HepG2 (cell line): ENCODE measurements around the gene CLTCL1. TPM values are rescaled to one million over a fixed set of nuclear protein-coding genes. Genes with fewer than 3 reads are reported as not detected.

Experiments
- ARID2 ChIP-seq: sonication (generic); formaldehyde crosslinking; IDR thresholded peaks from 2 replicates; pipeline ENCODE4 v1.8.1; 2022; ENCODE audit warnings: mild to moderate bottlenecking, missing genetic modification reagents, borderline replicate concordance
- ATRX ChIP-seq: sonication (generic); formaldehyde crosslinking; IDR thresholded peaks from 2 replicates; pipeline ENCODE4 v1.4.0; 2020; ENCODE audit warnings: missing genetic modification reagents, borderline replicate concordance
- ETS1 ChIP-seq: sonication (generic); formaldehyde crosslinking; IDR thresholded peaks from 2 replicates; pipeline ENCODE4 v1.4.0; 2020; ENCODE audit warnings: missing genetic modification reagents
- ETV5 ChIP-seq: IDR thresholded peaks from 2 replicates; pipeline ENCODE4 v1.6.1; 2018; ENCODE audit warnings: missing biosample characterization, missing genetic modification reagents, inconsistent platforms, borderline replicate concordance
- GABPA ChIP-seq, 2 experiments: IDR thresholded peaks; 2 replicates each; pipeline ENCODE4 v1.6.1; 2011 to 2016; ENCODE audit warnings: low read depth in 2 of 2, low read length in 1 of 2, missing biosample characterization in 1 of 2, missing genetic modification characterization in 1 of 2
- GABPB1 ChIP-seq: IDR thresholded peaks from 2 replicates; pipeline ENCODE4 v1.6.1; 2016; ENCODE audit warnings: mild to moderate bottlenecking, missing genetic modification reagents, moderate library complexity, missing compliant biosample characterization
- HHEX ChIP-seq: IDR thresholded peaks from 2 replicates; pipeline ENCODE4 v1.6.1; 2016; ENCODE audit warnings: control low read depth
- HNRNPLL ChIP-seq: fragments of 200-400 bp; formaldehyde crosslinking; IDR thresholded peaks from 2 replicates; pipeline ENCODE4 v1.6.1; 2017; ENCODE audit warnings: mild to moderate bottlenecking, low read depth, low read length; ENCODE audit not compliant: poor library complexity, severe bottlenecking
- IRF2 ChIP-seq: IDR thresholded peaks from 2 replicates; pipeline ENCODE4 v1.6.1; 2018; ENCODE audit warnings: missing genetic modification reagents, missing compliant biosample characterization
- IRX3 ChIP-seq: sonication (generic); formaldehyde crosslinking; IDR thresholded peaks from 2 replicates; pipeline ENCODE4 v1.8.1; 2023; ENCODE audit warnings: mild to moderate bottlenecking, low read depth, missing genetic modification reagents, borderline replicate concordance
- MTA1 ChIP-seq: sonication (generic); formaldehyde crosslinking; IDR thresholded peaks from 2 replicates; pipeline ENCODE4 v1.4.0; 2020; ENCODE audit warnings: missing genetic modification reagents, mild to moderate bottlenecking, borderline replicate concordance
- MXD3 ChIP-seq: IDR thresholded peaks from 2 replicates; pipeline ENCODE4 v1.6.1; 2016; ENCODE audit warnings: mild to moderate bottlenecking, missing biosample characterization, missing genetic modification reagents
- NCOR1 ChIP-seq: fragments of 200-600 bp; sonication (generic); IDR thresholded peaks from 2 replicates; pipeline ENCODE4 v1.7.0; 2017; ENCODE audit warnings: antibody characterized with exemption, low read length, borderline replicate concordance
- NFATC3 ChIP-seq: sonication (generic); formaldehyde crosslinking; IDR thresholded peaks from 2 replicates; pipeline ENCODE4 v1.5.1; 2020; ENCODE audit warnings: mild to moderate bottlenecking, missing genetic modification reagents
- NFYC ChIP-seq: IDR thresholded peaks from 2 replicates; pipeline ENCODE4 v1.6.1; 2016; ENCODE audit warnings: missing genetic modification reagents, missing compliant biosample characterization
- RARG ChIP-seq: sonication (generic); formaldehyde crosslinking; IDR thresholded peaks from 2 replicates; pipeline ENCODE4 v1.4.0; 2020; ENCODE audit warnings: low read depth, mild to moderate bottlenecking, missing genetic modification reagents
- RXRB ChIP-seq: IDR thresholded peaks from 2 replicates; pipeline ENCODE4 v1.6.1; 2016; ENCODE audit warnings: borderline replicate concordance, missing genetic modification reagents, missing compliant biosample characterization
- SAP130 ChIP-seq: IDR thresholded peaks from 2 replicates; pipeline ENCODE4 v1.6.1; 2016; ENCODE audit warnings: low read depth
- TBX3 ChIP-seq: fragments of 450-650 bp; IDR thresholded peaks from 2 replicates; pipeline ENCODE4 v1.6.1; 2017; ENCODE audit warnings: antibody characterized with exemption, mild to moderate bottlenecking, inconsistent platforms, borderline replicate concordance
- TCF7 ChIP-seq: sonication (generic); IDR thresholded peaks from 2 replicates; pipeline ENCODE4 v1.6.1; 2016; ENCODE audit warnings: antibody characterized with exemption, low read depth
- ZNF234 ChIP-seq: sonication (generic); formaldehyde crosslinking; conservative IDR thresholded peaks from 2 replicates; pipeline ENCODE4 v1.5.1; 2020; ENCODE audit warnings: mild to moderate bottlenecking, missing genetic modification reagents
- ZNF282 ChIP-seq: fragments of 450-650 bp; IDR thresholded peaks from 2 replicates; pipeline ENCODE4 v1.6.1; 2018; ENCODE audit not compliant: partially characterized antibody
- ZNF350 ChIP-seq: sonication (generic); formaldehyde crosslinking; IDR thresholded peaks from 2 replicates; pipeline ENCODE4 v1.4.0; 2020; ENCODE audit warnings: mild to moderate bottlenecking, low read depth, missing genetic modification reagents, borderline replicate concordance
- ZNF367 ChIP-seq: sonication (generic); formaldehyde crosslinking; IDR thresholded peaks from 2 replicates; pipeline ENCODE4 v1.4.0; 2020; ENCODE audit warnings: missing genetic modification reagents, borderline replicate concordance
- ZNF530 ChIP-seq: sonication (generic); formaldehyde crosslinking; IDR thresholded peaks from 2 replicates; pipeline ENCODE4 v1.5.0; 2020; ENCODE audit warnings: low read depth, mild to moderate bottlenecking, missing genetic modification reagents
- ZNF564 ChIP-seq: sonication (generic); formaldehyde crosslinking; IDR thresholded peaks from 2 replicates; pipeline ENCODE4 v1.8.1; 2023; ENCODE audit warnings: mild to moderate bottlenecking, missing genetic modification reagents
- ZNF703 ChIP-seq: sonication (generic); formaldehyde crosslinking; IDR thresholded peaks from 2 replicates; pipeline ENCODE4 v1.5.1; 2020; ENCODE audit warnings: missing genetic modification reagents, mild to moderate bottlenecking, moderate library complexity, borderline replicate concordance
- ZNF746 ChIP-seq: sonication (generic); formaldehyde crosslinking; IDR thresholded peaks from 2 replicates; pipeline ENCODE4 v1.8.0; 2022; ENCODE audit warnings: mild to moderate bottlenecking, missing genetic modification reagents
- ZNF75D ChIP-seq: sonication (generic); formaldehyde crosslinking; IDR thresholded peaks from 2 replicates; pipeline ENCODE4 v1.8.1; 2023; ENCODE audit warnings: missing genetic modification reagents, mild to moderate bottlenecking, borderline replicate concordance
- ZSCAN21 ChIP-seq: sonication (generic); formaldehyde crosslinking; IDR thresholded peaks from 2 replicates; pipeline ENCODE4 v1.8.0; 2022; ENCODE audit warnings: mild to moderate bottlenecking, missing genetic modification reagents, moderate library complexity, borderline replicate concordance
- polyA plus RNA-seq, 8 experiments: library from polyadenylated mRNA; depleted of rRNA in 3 of 8; stranded (reverse) in 7 of 8; unstranded in 1 of 8; fragments of >200 nt; fragmentation: Illumina TruSeq in 4 of 8; extraction: Trizol in 4 of 8; gene quantifications; 2 replicates each; pipeline versions ENCODE4 v1.2.1 to v1.2.3, GENCODE V29; 2011 to 2016; ENCODE audit warnings: low read depth in 4 of 8, missing spikeins in 1 of 8, mixed read lengths in 1 of 8; ENCODE audit not compliant: insufficient read depth in 1 of 8
- total RNA-seq, 5 experiments: library from RNA; depleted of rRNA; stranded (reverse); fragments of >200 nt; fragmentation: Illumina TruSeq; extraction: Trizol; gene quantifications; 2 replicates each; pipeline ENCODE4 v1.2.3, GENCODE V29; 2016; ENCODE audit warnings: low read depth in 1 of 5

CLTCL1 gene
- total and polyA plus RNA-seq, 2 of the 13 experiments (the other 11 are each of a cell fraction or from before 2014, with no cell fraction given) = 8.1 to 10.9 TPM

- TF ChIP-seq MTA1 (CRISPR knock-in tag) = 0 out of 2 replicates have a peak, but pooled peaks have one; percentile 73
- TF ChIP-seq TBX3 = no peak
- TF ChIP-seq MXD3 (CRISPR knock-in tag) = peak; percentile 34; the same call in 1 of the 2 replicates
- 0 out of 2 replicates have a peak, but pooled peaks have one; percentile 34 for TF ChIP-seq ZNF703
- TF ChIP-seq ETV5 (CRISPR knock-in tag) = no peak
- TF ChIP-seq ZNF234 (CRISPR knock-in tag) = no peak
- peak; percentile 13; the same call in 1 of the 2 replicates for TF ChIP-seq ZSCAN21 (CRISPR knock-in tag)
- no peak for TF ChIP-seq TCF7
- TF ChIP-seq ZNF282 = no peak
- TF ChIP-seq ZNF530 (CRISPR knock-in tag) = no peak
- TF ChIP-seq ZNF746 = peak; percentile 75; the same call in 1 of the 2 replicates
- peak; percentile 47 for TF ChIP-seq ZNF350 (CRISPR knock-in tag)
- TF ChIP-seq HNRNPLL = peak; percentile 45
- TF ChIP-seq ZNF367 (CRISPR knock-in tag) = 0 out of 2 replicates have a peak, but pooled peaks have one; percentile 31
- TF ChIP-seq NFATC3 (CRISPR knock-in tag) = no peak
- no peak for TF ChIP-seq RARG (CRISPR knock-in tag)
- 0 out of 2 replicates have a peak, but pooled peaks have one; percentile 6 for TF ChIP-seq GABPB1
- 0 out of 2 replicates have a peak, but pooled peaks have one; percentile 66 for TF ChIP-seq ZNF564 (CRISPR knock-in tag)
- TF ChIP-seq GABPA (IDR thresholded peaks at IDR 0.05; ENCODE audit: low read depth, low read length) = no peak
- no peak; the same call in 1 of the 2 replicates for TF ChIP-seq GABPA (CRISPR knock-in tag; IDR thresholded peaks at IDR 0.05; ENCODE audit: low read depth)
- no peak for TF ChIP-seq ETS1
- 0 out of 2 replicates have a peak, but pooled peaks have one; percentile 31 for TF ChIP-seq RXRB (CRISPR knock-in tag)
- TF ChIP-seq ARID2 = no peak
- TF ChIP-seq NCOR1 = no peak
- no peak for TF ChIP-seq NFYC
- no peak for TF ChIP-seq ZNF75D (CRISPR knock-in tag)
- peak; percentile 71; the same call in 1 of the 2 replicates for TF ChIP-seq IRX3 (CRISPR knock-in tag)
- TF ChIP-seq SAP130 (CRISPR knock-in tag) = peak; percentile 69
- TF ChIP-seq ATRX (CRISPR knock-in tag) = no peak
- no peak for TF ChIP-seq HHEX (CRISPR knock-in tag)
- 0 out of 2 replicates have a peak, but pooled peaks have one; percentile 17 for TF ChIP-seq IRF2 (CRISPR knock-in tag)
Measured at GRCh38 chr22:19291580-19292457, at the start of gene CLTCL1 (continued).
